B cell (primary cell): ENCODE data around the gene PMPCA. TPM values are rescaled to one million over a fixed set of nuclear protein-coding genes. Genes with fewer than 3 reads are reported as not detected.

Source experiments
- ATAC-seq: fragments of 200-7000 bp; cut with Tn5 transposase; one replicate; pipeline ENCODE4 v1.10.0; 2021; ENCODE audit warnings: low read depth, mild to moderate bottlenecking, moderate number of reproducible peaks, moderate library complexity
- CTCF ChIA-PET: fragments of 350-600 bp; sonication (Branson Sonifier 250); formaldehyde crosslinking; loops from one replicate; lab custom pipeline; 2021; ENCODE audit warnings: antibody characterized with exemption, inconsistent platforms; lab: Charles Lee
- POLR2A ChIA-PET: fragments of 350-600 bp; sonication (Branson Sonifier 250); formaldehyde crosslinking; loops from one replicate; lab custom pipeline; 2021; ENCODE audit warnings: antibody characterized with exemption; lab: Charles Lee
- DNase-seq: peaks from one replicate; pipeline ENCODE4 v3.0.0; 2013
- H2AFZ ChIP-seq: 2 replicates; pipeline ENCODE4 v1.6.1; 2012; ENCODE audit warnings: mild to moderate bottlenecking, low read depth, low read length; ENCODE audit not compliant: insufficient read depth, poor library complexity, severe bottlenecking
- H3K27ac ChIP-seq, 2 donors: 1 replicate in 1 of 2; 2 replicates in 1 of 2; pipeline ENCODE4 v1.5.1; 2012 to 2013; ENCODE audit warnings: low read length in 2 of 2, mild to moderate bottlenecking in 2 of 2, moderate library complexity in 1 of 2
- H3K27me3 ChIP-seq, 4 experiments: fragments of 200-600 bp in 1 of 4; sonication (generic) in 1 of 4; replicated peaks in 1 of 4; 1 replicate in 2 of 4; 2 replicates in 2 of 4; pipeline versions ENCODE4 v1.6.1 to v1.7.0; 2013 to 2016; ENCODE audit warnings: low read length in 3 of 4, mild to moderate bottlenecking in 2 of 4, mixed read lengths in 1 of 4, moderate library complexity in 1 of 4; ENCODE audit not compliant: insufficient read depth in 4 of 4, control insufficient read depth in 3 of 4; ENCODE audit errors: control extremely low read depth in 1 of 4
- H3K36me3 ChIP-seq, 2 experiments: replicated peaks in 1 of 2; 1 replicate in 1 of 2; 2 replicates in 1 of 2; pipeline versions ENCODE4 v1.6.1 to v1.7.1; 2013; ENCODE audit warnings: low read length in 1 of 2; ENCODE audit not compliant: insufficient read depth in 2 of 2, control insufficient read depth in 1 of 2; ENCODE audit errors: control extremely low read depth in 1 of 2, extremely low read depth in 1 of 2
- H3K4me1 ChIP-seq, 2 donors: fragments of 200-600 bp in 1 of 2; sonication (generic) in 1 of 2; 1 replicate in 1 of 2; 2 replicates in 1 of 2; pipeline versions ENCODE4 v1.5.1 to v1.6.1; 2013 to 2017; ENCODE audit warnings: low read length in 2 of 2; ENCODE audit not compliant: control insufficient read depth in 2 of 2, insufficient read depth in 2 of 2
- H3K4me2 ChIP-seq: replicated peaks from 2 replicates; pipeline ENCODE3; 2012; ENCODE audit warnings: mild to moderate bottlenecking, low read depth, low read length; ENCODE audit not compliant: poor library complexity, severe bottlenecking
- H3K4me3 ChIP-seq, 5 experiments: fragments of 200-600 bp in 1 of 5; sonication (generic) in 1 of 5; 1 replicate in 3 of 5; 2 replicates in 2 of 5; pipeline versions ENCODE4 v1.5.1 to v1.7.0; 2011 to 2016; ENCODE audit warnings: low read length in 4 of 5, mild to moderate bottlenecking in 4 of 5, low read depth in 2 of 5, control low read depth in 1 of 5, moderate library complexity in 1 of 5; ENCODE audit not compliant: insufficient read depth in 1 of 5; ENCODE audit errors: control extremely low read depth in 1 of 5, extremely low read depth in 1 of 5
- H3K79me2 ChIP-seq: fragments of 200-600 bp; sonication (generic); one replicate; pipeline ENCODE4 v1.6.0; 2016; ENCODE audit warnings: low read length; ENCODE audit not compliant: control insufficient read depth, insufficient read depth
- H3K9ac ChIP-seq: fragments of 200-600 bp; sonication (generic); 2 replicates; pipeline ENCODE4 v1.6.1; 2017; ENCODE audit warnings: mild to moderate bottlenecking, low read length, moderate library complexity
- H3K9me3 ChIP-seq, 3 donors: one replicate each; pipeline versions ENCODE4 v1.6.1 to v1.7.1; 2013; ENCODE audit warnings: low read length in 2 of 3; ENCODE audit not compliant: control insufficient read depth in 2 of 3, insufficient read depth in 1 of 3; ENCODE audit errors: control extremely low read depth in 1 of 3
- H4K20me1 ChIP-seq: 2 replicates; pipeline ENCODE4 v1.6.0; 2012; ENCODE audit warnings: mild to moderate bottlenecking, low read length; ENCODE audit not compliant: insufficient read depth, control insufficient read depth, poor library complexity, severe bottlenecking
- H3K27ac Mint-ChIP-seq: one replicate; pipeline ENCODE4 v1.8.0; 2021; ENCODE audit warnings: mixed read lengths
- H3K27me3 Mint-ChIP-seq: one replicate; pipeline ENCODE4 v1.8.0; 2021; ENCODE audit warnings: mixed read lengths
- H3K4me1 Mint-ChIP-seq: one replicate; pipeline ENCODE4 v1.8.0; 2021; ENCODE audit warnings: mixed read lengths
- H3K4me3 Mint-ChIP-seq: one replicate; pipeline ENCODE4 v1.8.0; 2021; ENCODE audit warnings: mixed read lengths
- H3K9me3 Mint-ChIP-seq: one replicate; pipeline ENCODE4 v1.8.0; 2022; ENCODE audit warnings: mixed read lengths; ENCODE audit not compliant: insufficient read depth
- CTCF ChIP-seq: fragments of 200-600 bp; IDR thresholded peaks from one replicate; pipeline ENCODE4 v1.8.0; 2022; ENCODE audit warnings: antibody characterized with exemption, mild to moderate bottlenecking
- EZH2 ChIP-seq: IDR thresholded peaks from 2 replicates; pipeline ENCODE4 v1.6.1; 2012; ENCODE audit warnings: borderline replicate concordance, low read depth, mild to moderate bottlenecking, moderate library complexity, low read length; ENCODE audit not compliant: insufficient read depth, poor library complexity, severe bottlenecking
- WGBS: methylation state at CpG from one replicate; pipeline ENCODE4 v1.1.5; 2013; ENCODE audit warnings: missing lambda C conversion rate; ENCODE audit not compliant: insufficient coverage; 5-methylcytosine and 5-hydroxymethylcytosine counted together
- intact Hi-C: fragments of 100-400 bp; cut with micrococcal nuclease; formaldehyde crosslinking; loops from one replicate; pipeline ENCODE4 v1.10.0; 2022
- polyA plus RNA-seq: library from polyadenylated mRNA; depleted of rRNA; stranded (reverse); fragments of >200 nt; gene quantifications from 2 replicates; pipeline ENCODE4 v1.2.3, GENCODE V29; 2012
- total RNA-seq, 2 donors: library from RNA; stranded (reverse); fragments of 120-200 nt in 1 of 2; gene quantifications; 1 replicate in 1 of 2; 2 replicates in 1 of 2; pipeline versions ENCODE4 v1.2.3 to v1.2.4, GENCODE V29; 2013 to 2022

The PMPCA gene
- total and polyA plus RNA-seq, 2 donors (not counting 1 experiment from before 2014, with no cell fraction given): 64.4 to 72.2 TPM

DNA sequence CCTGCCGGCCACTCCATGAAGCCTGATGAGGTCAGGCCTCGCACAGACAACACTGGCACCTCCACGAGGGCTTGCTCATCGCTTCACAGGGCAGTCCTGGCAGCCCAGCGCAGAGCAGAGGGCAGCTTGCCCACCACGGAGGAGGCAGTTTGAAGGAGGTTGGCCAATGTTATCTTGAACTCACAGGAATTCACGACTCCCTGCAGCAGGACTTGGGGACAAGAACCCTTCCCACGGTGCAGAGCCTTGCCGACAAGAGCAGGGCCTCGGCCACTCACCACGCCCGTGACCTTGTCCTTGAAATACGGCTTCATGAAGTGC, 15.5 kb upstream of the PMPCA start:
- 98% methylated on average over 13 of the region's 13 CpGs for whole genome bisulfite sequencing
- DNase-seq (no peak), ATAC-seq (no peak)
- H3K9me3 ChIP-seq: no peaks in the 10 kb centered on the region
- no peak overlapping the region for H3K4me2 ChIP-seq
- H3K27ac ChIP-seq: no peak overlapping the region
- intact Hi-C loops: no loop called here
- Mint-ChIP-seq H3K27me3 (no peaks in the 10 kb centered on the region), H3K4me3 (no peak overlapping the region), H3K4me1 (peaks cover 11% of the 10 kb centered on the region), H3K27ac (no peak overlapping the region), H3K9me3 (no peaks in the 10 kb centered on the region)
- H3K4me3 ChIP-seq: no peak overlapping the region
- no peak overlapping the region for H2AFZ ChIP-seq
- ChIA-PET POLR2A (no interaction called here), CTCF (no interaction called here)
- no peak for TF ChIP-seq CTCF
- TF ChIP-seq EZH2: no peak
- H3K9ac ChIP-seq: no peak overlapping the region
- H4K20me1 ChIP-seq: peaks cover 25% of the 10 kb centered on the region
- peaks cover 3 to 63% of the 10 kb centered on the region in 2 experiments for H3K36me3 ChIP-seq
- H3K27me3 ChIP-seq: no peaks in the 10 kb centered on the region
- H3K4me1 ChIP-seq: peaks cover 10 to 11% of the 10 kb centered on the region in 2 donors
- peaks cover 34% of the 10 kb centered on the region for H3K79me2 ChIP-seq

DNA sequence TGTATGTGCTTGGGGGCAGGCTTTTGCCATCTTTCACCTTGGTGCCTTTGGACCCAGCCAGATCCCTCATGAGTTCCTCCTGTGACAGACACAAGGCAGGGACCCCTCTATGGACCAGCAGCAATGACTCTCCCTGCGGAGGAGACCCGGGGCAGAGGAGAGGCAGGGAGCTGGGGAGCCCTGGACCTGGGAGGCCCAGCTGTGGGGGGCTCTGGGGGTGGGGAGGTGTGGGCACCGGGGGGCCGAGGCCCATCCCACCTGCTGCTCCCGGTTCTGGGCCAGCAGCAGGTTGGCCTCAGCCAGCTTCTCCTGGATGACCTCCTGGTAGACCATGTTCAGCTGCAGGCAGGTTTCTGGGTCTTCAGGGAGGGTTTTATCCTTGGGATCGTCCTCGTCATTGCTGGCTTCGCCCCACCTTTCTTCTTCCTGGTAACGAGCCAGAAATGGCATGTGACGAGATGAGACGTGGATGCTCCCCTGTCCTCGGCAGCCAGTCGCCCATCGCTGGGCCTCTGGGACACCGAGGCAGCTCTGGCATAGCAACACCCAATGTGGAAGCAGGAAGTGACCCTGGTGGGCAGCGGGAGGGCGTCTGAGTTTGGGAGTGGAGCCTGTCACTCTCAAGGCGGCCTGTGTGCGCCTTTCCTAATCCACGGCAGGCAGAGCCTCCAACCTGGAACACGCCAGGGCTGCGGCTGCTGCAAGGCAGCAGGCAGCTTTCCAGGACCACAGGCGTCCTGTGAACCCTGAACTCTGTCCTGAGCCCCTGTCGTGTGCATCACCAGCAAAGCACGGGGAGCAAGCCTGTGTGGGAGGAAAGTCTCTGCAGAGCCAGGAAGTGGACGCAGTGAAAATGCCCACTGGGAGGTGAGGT, 14.9 kb upstream of the PMPCA start:
- peaks cover 38% of the 10 kb centered on the region for H3K79me2 ChIP-seq
- 97% methylated on average over 25 of the region's 26 CpGs for WGBS
- no peak overlapping the region for H3K4me3 Mint-ChIP-seq
- H3K36me3 ChIP-seq: peaks cover 3 to 63% of the 10 kb centered on the region in 2 experiments
- no peak overlapping the region for H3K4me2 ChIP-seq
- CTCF ChIA-PET: interaction anchor here (1.3 kb wide), 1 partner anchor 32 kb away, joined by 6 read pairs; the partner anchor contains the start of gene DNLZ
- no peak overlapping the region for H3K4me3 ChIP-seq
- no peak for DNase-seq
- H3K27me3 Mint-ChIP-seq: no peaks in the 10 kb centered on the region
- peaks cover 14 to 15% of the 10 kb centered on the region in 2 donors for H3K4me1 ChIP-seq
- H3K27ac ChIP-seq: no peak overlapping the region
- no peaks in the 10 kb centered on the region for H3K9me3 Mint-ChIP-seq
- H3K27me3 ChIP-seq: no peaks in the 10 kb centered on the region
- peaks cover 25% of the 10 kb centered on the region for H4K20me1 ChIP-seq
- H3K27ac Mint-ChIP-seq: no peak overlapping the region
- intact Hi-C loops: no loop called here
- peaks cover 14% of the 10 kb centered on the region for H3K4me1 Mint-ChIP-seq
- H3K9me3 ChIP-seq: no peaks in the 10 kb centered on the region
- no peak overlapping the region for H2AFZ ChIP-seq
- POLR2A ChIA-PET: no interaction called here
- no peak overlapping the region for H3K9ac ChIP-seq
- TF ChIP-seq CTCF (no peak), EZH2 (no peak)
- ATAC-seq: no peak
